ENCODE data around the gene FUT8.
"Not testable (repeated sequence)": the region's sequence is repeated elsewhere in the genome, so short reads cannot be mapped to it uniquely, and the experiment has no call there.

The FUT8 gene

GRCh38 chr14:65415613-65416012 lies 3.1 kb downstream of the FUT8 start:
- no peak for DNase-seq (ENCODE audit: low spot score)
- no peak for TF ChIP-seq CTCF (IDR thresholded peaks at IDR 0.05; ENCODE audit: extremely low read depth, missing control alignments)

GRCh38 chr14:65419593-65420252 lies 7.2 kb downstream of the FUT8 start:
- DNase-seq (ENCODE audit: low spot score) = no peak
- TF ChIP-seq CTCF (IDR thresholded peaks at IDR 0.05; ENCODE audit: extremely low read depth, missing control alignments) = no peak

- TF ChIP-seq CTCF (IDR thresholded peaks at IDR 0.05; ENCODE audit: extremely low read depth, missing control alignments) = no peak
These were observed 8.9 kb downstream of the FUT8 start for GRCh38 chr14:65421201-65421981.

GRCh38 chr14:65422088-65422834 lies 9.7 kb downstream of the FUT8 start:
- no peak for DNase-seq (ENCODE audit: low spot score)
- TF ChIP-seq CTCF (IDR thresholded peaks at IDR 0.05; ENCODE audit: extremely low read depth, missing control alignments) = no peak

More at GRCh38 chr14:65421201-65421981, 8.9 kb downstream of the FUT8 start:
- no peak for DNase-seq (ENCODE audit: low spot score)

- no peak for DNase-seq (ENCODE audit: low spot score)
- TF ChIP-seq CTCF (IDR thresholded peaks at IDR 0.05; ENCODE audit: extremely low read depth, missing control alignments) = no peak
These were observed 11.5 kb downstream of the FUT8 start for GRCh38 chr14:65423982-65424381.

- TF ChIP-seq CTCF (IDR thresholded peaks at IDR 0.05; ENCODE audit: extremely low read depth, missing control alignments) = no peak
- no peak for DNase-seq (ENCODE audit: low spot score)
These were observed 12.0 kb downstream of the FUT8 start for GRCh38 chr14:65424531-65424930.

GRCh38 chr14:65425885-65426284 lies 13.4 kb downstream of the FUT8 start:
- no peak for DNase-seq (ENCODE audit: low spot score)
- TF ChIP-seq CTCF (IDR thresholded peaks at IDR 0.05; ENCODE audit: extremely low read depth, missing control alignments) = no peak

- DNase-seq (ENCODE audit: low spot score) = not testable (repeated sequence)
These were observed 14.4 kb downstream of the FUT8 start for GRCh38 chr14:65426902-65427301.
